Fibroblast of upper back skin (primary cell): ENCODE measurements around the gene ADGRF1.
A peak's percentile ranks its signal among the peaks of the same experiment; 100 is the strongest.
"Not testable (repeated sequence)": the region's sequence is repeated elsewhere in the genome, so short reads cannot be mapped to it uniquely, and the experiment has no call there.

Source experiments
- DNase-seq: peaks from one replicate; pipeline ENCODE4 v3.0.0-alpha.2; 2013

Gene ADGRF1

DNA sequence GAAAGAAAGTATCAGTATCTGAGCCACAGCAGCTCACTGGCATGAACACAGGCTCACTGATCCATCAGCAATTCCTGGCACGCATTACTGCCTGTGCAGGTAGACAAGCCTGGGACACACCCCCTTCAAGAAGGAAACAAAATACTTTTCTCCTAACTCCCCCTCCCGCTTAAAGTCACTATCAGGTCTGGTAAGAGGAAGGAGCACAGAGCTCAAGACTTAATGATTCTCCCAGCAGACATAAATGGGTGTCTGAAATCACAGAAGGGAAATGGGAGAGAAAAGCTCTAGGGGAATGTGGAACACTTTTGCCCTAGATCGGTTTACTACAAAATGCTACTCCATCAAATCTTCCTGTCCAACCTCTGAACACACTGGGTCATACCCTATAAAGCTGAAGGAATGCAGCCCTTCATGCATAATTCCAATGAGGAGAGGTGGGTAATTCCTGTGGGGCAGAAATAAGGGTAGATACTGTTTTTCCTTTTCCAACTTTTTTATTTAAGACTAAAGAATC, at the start of gene ADGRF1:
ADGRF1 (minus strand) TSS at position 58 of the 517 bp plus-strand sequence. CDS start 13,271 bp downstream, outside the sequence.
- no peak for DNase-seq

DNA sequence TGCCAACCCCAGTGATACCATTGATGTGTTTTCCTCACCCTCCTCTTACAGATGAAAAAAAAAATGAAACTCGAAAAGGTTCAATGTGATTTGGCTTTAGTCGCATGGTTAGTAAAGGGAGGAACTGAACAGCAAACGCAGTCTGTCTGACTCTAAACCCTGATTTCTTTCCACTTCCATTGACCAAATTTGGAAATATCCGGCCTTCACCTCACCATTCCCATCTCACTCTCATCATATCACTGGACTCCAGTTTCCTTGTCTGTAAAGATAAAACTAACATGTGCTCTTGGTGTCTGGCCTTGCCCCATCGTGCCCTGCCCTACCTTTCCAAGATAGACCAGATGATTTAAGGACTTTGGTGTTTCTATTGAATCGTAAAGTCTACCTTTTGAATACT, 48.7 kb upstream of the ADGRF1 start:
- DNase-seq, result no peak

DNA sequence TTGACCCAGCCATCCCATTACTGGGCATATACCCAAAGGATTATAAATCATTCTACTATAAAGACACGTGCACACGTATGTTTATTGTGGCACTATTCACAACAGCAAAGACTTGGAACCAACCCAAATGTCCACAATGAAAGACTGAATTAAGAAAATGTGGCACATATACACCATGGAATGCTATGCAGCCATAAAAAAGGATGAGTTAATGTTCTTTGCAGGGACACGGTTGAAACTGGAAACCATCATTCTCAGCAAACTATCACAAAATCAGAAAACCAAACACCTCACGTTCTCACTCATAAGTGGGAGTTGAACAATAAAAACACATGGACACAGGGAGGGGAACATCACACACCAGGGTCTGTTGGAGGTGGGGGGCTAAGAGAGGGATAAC, 47.3 kb upstream of the ADGRF1 start:
- DNase-seq, result not testable (repeated sequence)

DNA sequence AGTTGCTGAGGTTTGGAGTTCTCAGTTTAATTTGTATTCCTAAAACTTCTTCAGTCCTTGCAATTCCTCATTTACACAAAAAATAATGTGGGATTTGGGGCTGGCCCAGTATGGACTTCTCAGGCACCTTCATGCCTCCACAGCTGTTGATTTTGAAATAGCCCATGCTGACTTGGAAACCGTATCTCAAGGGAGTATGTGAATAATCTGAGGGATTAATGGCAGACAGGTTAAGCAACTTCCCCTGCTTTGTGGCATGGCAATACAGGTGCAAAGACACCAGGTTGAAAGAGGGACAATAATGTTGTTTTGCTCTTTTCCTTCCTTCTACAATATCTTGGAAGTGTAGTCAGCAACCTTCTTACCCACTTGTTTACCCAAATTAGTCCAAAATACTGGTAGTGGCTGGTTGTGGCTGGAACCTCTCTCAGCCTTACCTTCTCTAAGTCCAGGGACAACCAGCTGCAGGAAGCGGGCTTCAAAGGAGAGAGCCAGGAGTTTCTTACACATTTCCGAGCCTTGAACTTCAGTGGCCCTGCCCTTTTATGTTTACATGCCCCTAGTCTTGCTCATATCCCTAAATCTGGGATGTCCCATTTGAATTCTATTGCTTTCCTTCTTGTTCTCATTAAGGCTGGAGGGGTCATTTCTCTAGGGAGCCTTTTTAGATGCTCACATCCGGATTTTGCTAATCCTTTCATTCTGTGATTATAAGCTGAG, 44.1 kb upstream of the ADGRF1 start:
- DNase-seq, result no peak

DNA sequence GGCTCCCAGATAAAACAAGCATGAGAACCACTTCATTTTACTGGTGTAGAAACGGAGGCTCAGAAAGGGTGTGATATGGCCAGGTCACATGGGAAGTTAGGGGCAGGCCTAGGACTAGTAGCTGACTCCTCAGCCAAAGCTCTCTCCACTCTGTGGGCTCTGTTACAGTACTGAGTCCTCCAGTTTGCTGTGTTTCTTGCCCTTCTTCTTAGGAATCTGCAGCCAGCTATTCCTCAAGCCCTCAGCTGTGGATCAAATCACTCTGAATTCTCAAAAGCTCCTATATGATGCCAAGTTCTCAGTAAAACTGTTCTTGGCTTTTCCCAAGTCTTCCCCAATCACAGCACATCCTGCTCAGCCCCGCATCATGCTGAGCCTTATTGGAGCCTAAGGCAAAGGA, 42.5 kb upstream of the ADGRF1 start:
- no peak for DNase-seq

DNA sequence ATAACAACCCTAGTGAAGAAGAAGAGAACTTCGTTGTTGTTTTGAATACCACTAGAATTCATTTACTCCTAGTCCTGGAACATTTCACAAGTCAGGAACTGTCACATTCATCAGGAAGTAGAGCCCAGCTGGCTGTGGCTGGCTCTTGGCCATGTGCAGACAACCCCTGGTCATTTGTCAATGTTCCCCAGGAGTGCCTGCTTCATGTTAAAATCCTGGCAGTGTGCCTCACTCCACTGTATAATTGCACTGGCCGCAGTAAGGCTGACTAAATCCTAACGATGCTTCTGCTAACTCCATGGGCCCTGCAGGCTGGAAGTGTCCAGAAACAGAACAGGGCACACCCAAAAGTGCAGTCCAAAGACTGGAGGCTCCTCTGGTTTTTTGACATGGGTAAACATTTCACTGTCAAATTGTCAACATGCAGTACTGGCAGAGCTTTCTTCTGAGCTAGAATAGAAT, 41.5 kb upstream of the ADGRF1 start:
- peak; percentile 82 for DNase-seq

DNA sequence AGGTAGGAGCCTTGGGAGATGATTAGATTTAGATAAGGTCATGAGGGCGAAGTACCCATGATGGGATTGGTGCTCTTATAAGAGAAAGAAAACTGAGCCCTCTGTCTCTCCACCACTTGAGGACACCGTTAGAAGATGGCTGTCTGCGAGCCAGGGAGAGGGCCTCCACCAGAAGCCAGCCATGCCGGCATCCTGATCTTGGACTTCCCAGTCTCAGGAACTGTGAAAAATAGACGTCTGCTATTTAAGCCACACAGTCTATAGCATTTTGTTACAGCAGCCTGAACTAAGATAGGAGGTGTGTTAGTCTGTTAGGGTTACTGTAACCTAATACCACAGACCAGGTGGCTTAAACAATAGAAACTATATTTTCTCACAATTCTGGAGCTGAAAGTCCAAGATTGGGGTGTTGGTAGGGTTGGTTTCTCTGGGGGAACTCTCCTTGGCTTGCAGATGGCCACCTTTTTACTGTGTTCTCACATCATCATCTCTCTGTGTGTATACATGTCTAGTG, 38.0 kb upstream of the ADGRF1 start:
- no peak for DNase-seq

DNA sequence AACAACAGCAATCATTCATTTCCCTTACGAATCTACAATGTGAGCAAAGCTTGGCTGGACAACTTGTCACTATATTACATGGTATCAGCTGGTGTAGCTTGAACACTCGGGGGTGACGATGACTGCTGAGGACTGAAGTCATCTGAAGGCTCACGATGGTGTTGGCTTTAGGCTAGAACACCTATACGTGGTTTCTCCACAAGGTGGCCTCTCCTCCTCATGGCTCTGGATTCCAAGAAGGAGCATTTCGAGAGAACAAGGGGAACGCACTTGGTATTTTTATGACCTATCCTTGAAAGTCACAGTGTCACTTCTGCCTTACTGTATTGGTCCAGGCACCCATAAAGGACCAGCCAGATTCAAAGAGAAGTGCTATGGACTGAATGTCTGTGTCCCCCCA, 37.5 kb upstream of the ADGRF1 start:
- no peak for DNase-seq

DNA sequence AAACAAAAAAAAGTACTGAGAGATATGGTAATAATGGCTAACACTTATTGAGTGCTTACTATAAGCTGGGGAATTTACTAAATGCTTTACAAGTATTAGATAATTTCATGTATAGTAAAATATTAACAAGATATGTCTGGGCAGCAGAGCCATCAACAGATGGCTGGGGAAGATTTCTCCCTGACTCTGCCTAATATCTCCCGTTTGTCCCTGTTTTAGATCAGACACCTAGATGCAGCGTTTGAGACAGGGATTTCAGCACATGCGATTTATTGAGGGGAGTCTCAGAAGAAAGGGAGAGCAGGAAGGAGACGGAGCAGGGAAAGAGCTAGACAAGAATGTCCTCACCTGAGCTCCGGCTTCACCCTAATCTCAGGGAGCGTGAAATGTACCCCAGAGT, 36.9 kb upstream of the ADGRF1 start:
- no peak for DNase-seq

DNA sequence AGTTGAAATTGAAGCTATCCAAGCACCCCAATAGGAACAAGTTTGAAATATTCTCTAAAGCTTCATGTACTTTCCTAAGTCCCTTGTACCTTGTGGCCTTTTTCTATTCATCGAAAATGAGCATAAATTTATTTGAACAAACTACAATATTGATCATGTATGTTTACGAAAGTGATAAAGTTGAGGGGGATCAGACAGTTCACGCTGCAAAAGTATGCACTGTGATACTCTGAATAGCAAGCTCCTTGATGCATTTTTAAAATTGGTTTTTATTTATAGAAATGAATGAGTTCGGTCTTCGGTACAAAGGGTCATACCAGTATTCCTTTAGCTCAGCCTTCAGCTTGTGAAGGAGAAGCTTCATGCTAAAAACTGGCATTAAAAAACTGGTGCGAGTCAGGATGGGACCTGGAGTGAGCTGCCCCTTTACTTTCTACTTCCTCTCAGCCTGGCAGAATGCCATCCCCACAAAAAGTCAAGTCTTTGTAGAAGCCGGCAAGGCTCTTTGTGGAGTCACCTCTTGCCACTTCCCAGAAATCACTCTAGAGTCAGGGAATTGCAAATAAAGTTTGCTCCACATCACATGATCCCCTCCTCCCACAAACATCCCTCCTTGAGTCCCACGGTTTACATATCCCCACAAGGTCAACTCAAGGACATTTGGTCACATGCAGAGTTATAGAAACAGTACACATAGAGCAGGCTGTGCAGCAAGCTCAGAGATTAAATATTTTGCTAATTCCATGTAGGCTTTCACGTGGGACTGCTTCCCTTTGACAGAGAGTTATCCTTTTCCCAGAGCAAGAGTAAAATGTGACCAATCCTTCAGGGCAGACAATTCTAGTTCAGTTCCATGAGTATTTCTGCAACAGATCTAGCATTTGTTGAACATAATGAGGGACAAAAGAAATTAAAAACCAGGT, 34.6 kb upstream of the ADGRF1 start:
- no peak for DNase-seq

DNA sequence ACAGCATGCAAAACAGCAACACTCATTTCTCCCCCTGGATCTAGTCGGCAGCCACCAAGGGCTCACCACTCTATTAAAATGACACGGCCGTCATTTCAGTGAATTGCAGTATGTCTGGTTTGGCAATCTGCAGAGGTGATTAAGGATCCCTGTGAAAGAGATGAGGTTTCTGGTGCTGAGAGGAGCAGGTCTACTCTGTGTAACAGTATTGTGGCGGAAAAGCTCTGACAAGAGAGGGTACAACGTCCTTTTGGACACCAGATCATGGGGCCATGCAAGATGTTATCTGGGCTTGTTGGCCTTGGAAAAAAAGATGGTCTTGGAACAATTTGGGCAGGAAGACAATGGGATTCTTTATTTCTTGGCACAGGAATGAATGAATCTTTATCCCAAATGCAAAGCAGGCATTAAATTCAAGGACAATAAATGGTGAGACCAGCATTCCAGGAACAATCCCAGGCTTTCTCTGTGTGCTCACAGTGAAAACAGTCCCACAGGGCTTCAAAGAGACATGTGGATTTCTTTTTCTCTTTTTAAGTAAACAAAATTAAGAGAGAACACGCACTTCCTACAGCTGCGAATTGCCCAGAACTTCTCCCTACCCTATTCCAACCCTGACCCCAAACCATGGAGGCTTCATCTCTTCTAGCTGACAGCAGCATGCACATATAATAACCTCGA, 33.7 kb upstream of the ADGRF1 start:
- no peak for DNase-seq

DNA sequence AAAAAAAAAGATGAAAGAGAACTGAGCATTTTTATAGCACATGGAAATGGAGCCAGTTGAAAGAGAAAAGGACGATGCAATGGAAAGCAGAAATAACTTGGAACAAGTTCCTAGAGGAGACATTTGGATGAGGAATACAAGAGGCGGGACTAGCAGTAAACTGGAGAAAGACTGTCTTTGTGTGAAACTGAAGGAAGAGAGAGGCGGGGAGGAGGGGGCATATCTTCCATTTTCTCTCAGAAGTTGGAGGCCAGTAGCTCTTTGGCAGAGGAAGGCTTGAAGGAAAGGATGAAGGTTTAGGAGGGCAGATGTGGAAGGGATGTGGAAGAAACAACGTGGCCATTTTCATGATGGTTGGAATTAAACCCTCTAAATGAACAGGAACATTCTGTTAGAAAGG, 33.0 kb upstream of the ADGRF1 start:
- no peak for DNase-seq

DNA sequence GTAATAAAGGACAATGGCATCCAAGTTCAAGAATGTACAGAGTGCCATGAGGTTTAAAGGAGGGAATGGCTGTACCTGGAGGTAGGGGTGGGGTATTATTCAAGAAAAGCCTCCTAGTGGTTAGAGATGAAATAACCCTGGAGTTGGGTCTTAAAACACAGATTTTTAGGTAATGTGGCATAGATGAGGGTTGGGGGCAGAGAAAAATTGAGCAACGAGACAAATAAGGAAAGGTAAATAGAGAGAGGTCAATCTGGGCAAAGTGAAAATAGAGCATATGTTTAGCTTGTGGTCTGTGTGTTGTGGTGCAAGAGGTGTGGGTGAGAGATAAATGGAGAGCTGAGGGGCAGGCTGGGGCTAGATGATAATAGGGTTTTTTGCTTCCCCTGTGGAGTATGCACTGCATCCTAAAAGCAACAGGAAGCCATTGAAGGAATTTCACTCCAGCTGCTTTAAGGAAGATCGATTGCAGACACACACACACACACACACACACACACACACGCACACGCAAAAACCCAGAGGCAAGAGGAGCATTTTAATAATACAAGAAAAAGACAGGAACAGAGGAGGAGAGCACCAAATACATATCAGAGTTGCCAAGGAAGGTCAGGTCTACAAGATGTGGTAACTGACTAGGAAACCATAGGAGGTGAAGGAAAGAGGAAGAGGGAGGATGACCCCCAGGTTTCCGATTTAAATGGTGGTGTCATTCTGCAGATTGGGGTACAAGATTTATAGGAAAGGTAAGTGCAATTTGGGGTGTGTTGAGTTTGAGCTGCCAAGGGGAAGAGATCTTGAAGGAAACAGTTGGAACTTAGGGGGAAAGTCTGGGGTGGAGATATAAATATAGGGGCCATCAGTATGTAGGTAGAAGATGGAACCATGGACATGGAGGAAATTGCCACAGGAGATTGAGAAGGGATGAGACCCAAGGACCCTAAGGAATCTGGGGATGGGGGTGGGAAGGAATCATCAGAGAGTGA, 31.3 kb upstream of the ADGRF1 start:
- no peak for DNase-seq

DNA sequence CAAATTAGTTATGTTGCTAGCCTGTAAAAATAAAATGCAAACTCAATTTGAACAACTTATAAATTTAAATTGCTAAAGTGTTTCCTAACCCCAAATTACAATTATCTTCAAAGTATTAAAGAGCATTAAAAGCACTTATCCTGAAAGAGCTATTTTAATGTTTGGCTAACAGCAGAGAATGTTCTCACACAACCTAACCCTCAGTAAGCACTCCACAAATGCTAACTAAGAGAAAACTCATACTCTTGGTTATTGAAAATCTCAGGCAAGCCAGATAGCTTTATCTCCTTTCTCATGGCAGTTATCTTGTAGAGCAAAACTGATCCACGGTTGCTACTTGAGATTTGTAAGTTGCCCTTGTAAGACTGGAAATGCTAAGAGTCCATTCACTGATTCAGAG, 30.5 kb upstream of the ADGRF1 start:
- DNase-seq, result no peak

DNA sequence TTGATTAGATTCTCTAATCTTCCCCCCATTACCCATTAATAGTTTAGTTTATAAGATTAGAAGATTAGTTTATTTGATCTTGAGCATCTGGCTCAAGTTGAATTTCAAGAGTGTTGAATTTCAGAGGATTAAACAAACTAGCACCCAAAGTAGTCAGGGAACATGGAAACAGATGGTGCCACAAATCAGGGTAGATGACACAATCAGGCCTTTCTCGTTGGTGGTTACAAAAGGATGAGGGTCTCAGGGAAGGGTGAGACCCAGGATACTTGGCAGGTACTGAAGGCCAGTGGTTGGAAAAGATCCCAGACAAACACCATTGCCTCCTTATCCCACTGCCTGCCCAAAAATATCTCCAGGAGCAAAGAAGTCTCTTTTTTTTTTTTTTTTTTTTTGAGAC, 29.5 kb upstream of the ADGRF1 start:
- no peak for DNase-seq

DNA sequence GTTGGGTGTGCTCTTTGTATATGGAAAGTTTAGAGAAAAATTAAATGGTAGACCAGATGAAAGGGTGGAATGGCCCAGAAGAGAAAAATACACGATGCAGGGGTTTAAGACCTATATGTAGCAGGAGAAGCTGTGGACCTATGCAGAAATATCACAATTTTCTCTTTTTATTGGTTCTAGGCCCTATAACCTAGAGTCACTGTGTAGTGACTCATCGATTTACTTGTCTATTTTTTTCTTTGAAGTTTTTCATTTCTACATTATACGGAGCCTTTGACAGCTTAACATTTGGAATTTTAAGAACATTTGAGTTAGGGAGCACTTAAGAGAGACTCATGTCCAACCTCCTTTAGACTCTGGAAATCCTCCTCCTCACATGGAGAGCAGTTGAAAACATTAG, 28.3 kb upstream of the ADGRF1 start:
- DNase-seq, result no peak

DNA sequence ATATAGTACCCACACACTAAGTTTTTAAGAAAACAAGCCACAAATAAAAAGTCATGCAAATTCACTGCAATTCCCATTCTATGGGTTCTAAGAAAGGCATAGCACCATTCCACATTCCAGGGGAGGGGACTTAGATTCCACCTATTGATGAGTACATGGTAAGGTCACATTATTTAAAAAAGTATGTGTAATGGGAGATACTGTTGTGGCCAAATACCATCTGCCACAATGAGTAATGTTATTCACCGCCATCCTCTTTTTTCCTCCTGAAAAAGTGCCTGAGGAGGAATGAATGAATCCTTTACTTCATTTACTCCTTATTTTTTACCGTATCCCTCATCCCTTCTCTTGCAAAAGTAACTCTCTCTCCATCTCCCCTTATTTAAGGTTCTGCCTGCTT, 27.0 kb upstream of the ADGRF1 start:
- no peak for DNase-seq

DNA sequence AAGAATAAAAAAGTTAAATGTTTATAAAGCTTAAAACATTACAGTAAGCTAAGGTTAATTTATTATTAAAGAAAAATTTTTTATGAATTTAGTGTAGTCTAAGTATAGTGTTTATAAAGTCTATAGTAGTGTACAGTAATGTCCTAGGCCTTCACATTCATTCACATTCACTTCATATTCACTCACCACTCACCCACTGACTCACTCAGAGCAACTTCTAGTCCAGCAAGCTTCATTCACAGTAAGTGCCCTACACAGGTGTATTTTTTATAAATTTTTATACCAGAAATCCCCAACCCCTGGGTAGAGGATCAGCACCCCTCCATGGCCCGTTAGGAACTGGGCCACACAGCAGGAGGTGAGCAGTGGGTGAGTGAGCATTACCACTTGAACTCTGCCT, 24.3 kb upstream of the ADGRF1 start:
- no peak for DNase-seq

DNA sequence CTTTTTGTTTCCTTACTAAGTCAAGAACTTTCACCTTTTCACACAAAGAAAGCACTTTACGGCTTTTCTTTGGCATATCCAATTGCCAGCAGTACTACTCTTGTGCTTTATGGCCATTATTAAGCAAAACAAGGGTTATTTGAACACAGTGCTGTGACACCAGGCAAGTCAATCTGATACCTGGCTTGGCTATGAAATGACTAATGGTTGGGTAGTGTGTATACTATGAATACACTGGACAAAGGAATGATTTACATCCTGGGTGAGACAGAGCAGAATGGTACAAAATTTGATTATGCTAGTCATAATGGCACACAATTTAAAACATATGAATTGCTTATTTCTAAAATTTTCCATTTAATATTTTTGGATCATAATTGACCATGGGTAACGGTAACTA, 22.1 kb upstream of the ADGRF1 start:
- DNase-seq, result no peak

DNA sequence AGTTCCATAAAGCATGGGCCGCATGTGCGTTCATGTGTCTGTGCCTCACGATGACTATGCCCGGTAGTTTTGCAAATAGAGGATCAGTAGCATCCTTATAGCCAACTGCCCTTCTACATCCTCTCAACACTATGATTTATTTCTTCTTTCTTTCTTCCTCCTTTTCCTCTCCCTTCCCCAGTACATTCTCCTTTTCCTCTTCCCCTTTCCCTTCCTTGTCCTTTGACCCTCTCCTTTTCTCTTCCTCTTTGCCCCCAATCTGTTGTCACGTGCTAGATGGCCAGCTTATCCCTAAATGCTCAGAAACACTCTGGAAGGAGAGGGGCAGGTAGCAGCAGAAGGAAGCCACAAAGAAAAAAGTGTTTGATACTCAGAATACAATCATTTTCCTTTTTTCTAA, 20.2 kb upstream of the ADGRF1 start:
- no peak for DNase-seq
